Measurements from ENCODE around the gene DNAJC19.

DNA sequence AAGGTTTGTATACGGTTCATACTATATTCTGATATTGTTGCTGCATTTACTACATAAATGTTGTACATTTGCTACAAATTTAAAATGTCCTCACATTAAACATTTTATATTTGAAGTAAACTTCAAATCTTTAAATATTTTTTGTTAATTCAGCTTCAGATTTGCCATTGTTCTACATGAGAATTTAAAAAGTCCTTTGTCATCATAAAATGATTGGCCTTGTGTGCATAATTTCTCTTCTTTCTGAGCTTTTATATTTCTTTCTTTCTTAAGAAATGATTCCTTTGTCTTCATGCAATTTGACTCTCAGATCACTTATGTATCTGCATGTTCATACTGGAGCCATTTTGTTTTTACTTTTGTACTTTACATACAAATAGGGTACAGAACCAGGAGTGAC is 28.0 kb downstream of the DNAJC19 start:
- TF ChIP-seq, protein P1, sequence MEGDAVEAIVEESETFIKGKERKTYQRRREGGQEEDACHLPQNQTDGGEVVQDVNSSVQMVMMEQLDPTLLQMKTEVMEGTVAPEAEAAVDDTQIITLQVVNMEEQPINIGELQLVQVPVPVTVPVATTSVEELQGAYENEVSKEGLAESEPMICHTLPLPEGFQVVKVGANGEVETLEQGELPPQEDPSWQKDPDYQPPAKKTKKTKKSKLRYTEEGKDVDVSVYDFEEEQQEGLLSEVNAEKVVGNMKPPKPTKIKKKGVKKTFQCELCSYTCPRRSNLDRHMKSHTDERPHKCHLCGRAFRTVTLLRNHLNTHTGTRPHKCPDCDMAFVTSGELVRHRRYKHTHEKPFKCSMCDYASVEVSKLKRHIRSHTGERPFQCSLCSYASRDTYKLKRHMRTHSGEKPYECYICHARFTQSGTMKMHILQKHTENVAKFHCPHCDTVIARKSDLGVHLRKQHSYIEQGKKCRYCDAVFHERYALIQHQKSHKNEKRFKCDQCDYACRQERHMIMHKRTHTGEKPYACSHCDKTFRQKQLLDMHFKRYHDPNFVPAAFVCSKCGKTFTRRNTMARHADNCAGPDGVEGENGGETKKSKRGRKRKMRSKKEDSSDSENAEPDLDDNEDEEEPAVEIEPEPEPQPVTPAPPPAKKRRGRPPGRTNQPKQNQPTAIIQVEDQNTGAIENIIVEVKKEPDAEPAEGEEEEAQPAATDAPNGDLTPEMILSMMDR (IDR thresholded peaks at IDR 0.05), result no peak
- TF ChIP-seq EP300 (IDR thresholded peaks at IDR 0.05), result no peak

Measured in ovary (tissue), 3 donors.